Activated naive CD4-positive, alpha-beta T cell treated with anti-CD3 and anti-CD28 coated beads, Interleukin-2, amount 50 U/mL, for 72 hours (primary cell): ENCODE measurements around the gene RNF39. TPM values are rescaled to one million over a fixed set of nuclear protein-coding genes. Genes with fewer than 3 reads are reported as not detected.
"Not testable (repeated sequence)": the region's sequence is repeated elsewhere in the genome, so short reads cannot be mapped to it uniquely, and the experiment has no call there.

Experiments used
- ATAC-seq, 2 donors: fragments of 150-1000 bp; cut with Tn5 transposase; 2 replicates each; pipeline ENCODE4 v1.10.0; 2021; ENCODE audit warnings: mild to moderate bottlenecking in 2 of 2, moderate library complexity in 2 of 2
- DNase-seq, 2 donors: peaks; one replicate each; pipeline ENCODE4 v3.0.0; 2021 to 2022; ENCODE audit warnings: low spot score in 2 of 2
- H3K27ac Mint-ChIP-seq, 2 donors: one replicate each; pipeline ENCODE4 v1.8.0; 2022; ENCODE audit warnings: mild to moderate bottlenecking in 2 of 2, mixed read lengths in 2 of 2
- H3K36me3 Mint-ChIP-seq, 2 donors: one replicate each; pipeline ENCODE4 v1.8.0; 2022; ENCODE audit warnings: mixed read lengths in 2 of 2
- H3K9me3 Mint-ChIP-seq, 2 donors: one replicate each; pipeline ENCODE4 v1.8.0; 2022; ENCODE audit warnings: mixed read lengths in 2 of 2
- total RNA-seq, 2 donors: library from RNA; stranded (reverse); gene quantifications; one replicate each; pipeline ENCODE4 v1.2.3, GENCODE V29; 2022

Gene RNF39
- total RNA-seq = not detected

GRCh38 chr6:30075094-30075789 is at the start of gene RNF39:
TSS of gene RNF39 (minus strand) at chr6:30075769. CDS start at chr6:30075585, 184 bp downstream.
- Mint-ChIP-seq H3K9me3 (no peaks in the 10 kb centered on the region), H3K36me3 (peaks cover 14 to 18% of the 10 kb centered on the region in 2 donors), H3K27ac (peak within 1 kb of the TSS in 1 of 2 donors; percentile 39)
- DNase-seq = no peak
- ATAC-seq = peak in 1 of 2 donors; percentile 33

GRCh38 chr6:30122515-30122914 is 46.9 kb upstream of the RNF39 start:
- H3K9me3 Mint-ChIP-seq = no peaks in the 10 kb centered on the region
- no peaks in the 10 kb centered on the region for H3K36me3 Mint-ChIP-seq
- ATAC-seq = no peak
- no peak for DNase-seq
- H3K27ac Mint-ChIP-seq = no peak overlapping the region

- Mint-ChIP-seq H3K9me3 (no peaks in the 10 kb centered on the region), H3K27ac (no peak overlapping the region), H3K36me3 (no peaks in the 10 kb centered on the region)
- no peak for ATAC-seq
- DNase-seq = no peak
These were observed 46.1 kb upstream of the RNF39 start for GRCh38 chr6:30121446-30122366.

- not testable (repeated sequence) for ATAC-seq, H3K9me3 Mint-ChIP-seq, DNase-seq, H3K36me3 Mint-ChIP-seq, H3K27ac Mint-ChIP-seq
These were observed 43.1 kb upstream of the RNF39 start for GRCh38 chr6:30118691-30119090.

- no peak overlapping the region for H3K27ac Mint-ChIP-seq
- ATAC-seq (no peak), DNase-seq (no peak)
- no peaks in the 10 kb centered on the region for H3K9me3 Mint-ChIP-seq
- no peaks in the 10 kb centered on the region for H3K36me3 Mint-ChIP-seq
These were observed 41.2 kb upstream of the RNF39 start for GRCh38 chr6:30116724-30117123.

GRCh38 chr6:30113841-30114240 is 38.3 kb upstream of the RNF39 start:
- ATAC-seq (no peak), DNase-seq (no peak)
- H3K27ac Mint-ChIP-seq = no peak overlapping the region
- H3K9me3 Mint-ChIP-seq = no peaks in the 10 kb centered on the region
- no peaks in the 10 kb centered on the region for H3K36me3 Mint-ChIP-seq

GRCh38 chr6:30113003-30113759 is 37.6 kb upstream of the RNF39 start, which contains the start of gene TRIM31:
TSS of gene TRIM31 (minus strand) at chr6:30113090. CDS start at chr6:30112805, 285 bp downstream.
- no peak for DNase-seq
- Mint-ChIP-seq H3K27ac (no peak within 1 kb of the TSS), H3K36me3 (no peaks in the 10 kb centered on the region), H3K9me3 (no peaks in the 10 kb centered on the region)
- ATAC-seq = peak; percentile 34 to 72

- Mint-ChIP-seq H3K9me3 (no peaks in the 10 kb centered on the region), H3K27ac (no peak overlapping the region), H3K36me3 (no peaks in the 10 kb centered on the region)
- ATAC-seq (no peak), DNase-seq (no peak)
These were observed 36.9 kb upstream of the RNF39 start for GRCh38 chr6:30112402-30112994.

GRCh38 chr6:30111266-30111856 is 35.8 kb upstream of the RNF39 start:
- H3K9me3 Mint-ChIP-seq = no peaks in the 10 kb centered on the region
- no peak overlapping the region for H3K27ac Mint-ChIP-seq
- no peak for ATAC-seq
- H3K36me3 Mint-ChIP-seq = no peaks in the 10 kb centered on the region
- DNase-seq = no peak

GRCh38 chr6:30104661-30105060 is 29.1 kb upstream of the RNF39 start:
- H3K9me3 Mint-ChIP-seq = no peaks in the 10 kb centered on the region
- H3K27ac Mint-ChIP-seq = no peak overlapping the region

GRCh38 chr6:30103872-30104179 is 28.3 kb upstream of the RNF39 start:
- no peaks in the 10 kb centered on the region for H3K9me3 Mint-ChIP-seq
- H3K36me3 Mint-ChIP-seq = no peaks in the 10 kb centered on the region
- ATAC-seq (no peak), DNase-seq (no peak)
- H3K27ac Mint-ChIP-seq = peak overlapping the region in 1 of 2 donors; percentile 74

More at GRCh38 chr6:30104661-30105060, 29.1 kb upstream of the RNF39 start:
- DNase-seq = no peak
- H3K36me3 Mint-ChIP-seq = no peaks in the 10 kb centered on the region
- no peak for ATAC-seq

- ATAC-seq (peak; percentile 79 to 83), DNase-seq (peak; percentile 81 to 84)
- Mint-ChIP-seq H3K36me3 (no peaks in the 10 kb centered on the region), H3K27ac (peak overlapping the region in 1 of 2 donors; percentile 74), H3K9me3 (no peaks in the 10 kb centered on the region)
These were observed 27.7 kb upstream of the RNF39 start for GRCh38 chr6:30102970-30103871.

- H3K9me3 Mint-ChIP-seq = no peaks in the 10 kb centered on the region
- peak overlapping the region in 1 of 2 donors; percentile 74 for H3K27ac Mint-ChIP-seq
- DNase-seq = no peak
- peak; percentile 2 to 21 for ATAC-seq
- H3K36me3 Mint-ChIP-seq = no peaks in the 10 kb centered on the region
These were observed 26.9 kb upstream of the RNF39 start for GRCh38 chr6:30102414-30102969.

- DNase-seq (peak; percentile 67 to 83), ATAC-seq (peak; percentile 73 to 80)
- Mint-ChIP-seq H3K27ac (peak overlapping the region in 1 of 2 donors; percentile 51), H3K36me3 (no peaks in the 10 kb centered on the region), H3K9me3 (no peaks in the 10 kb centered on the region)
These were observed 26.2 kb upstream of the RNF39 start for GRCh38 chr6:30101444-30102413.
